HG02588 (cell line): ENCODE data around the gene PAQR4.

Source experiments
- ATAC-seq: cut with Tn5 transposase; IDR thresholded peaks from one replicate; pipeline ENCODE4 v1.9.1; 2021; ENCODE audit warnings: mild to moderate bottlenecking, moderate library complexity; ENCODE audit not compliant: unreplicated experiment

Gene PAQR4

GRCh38 chr16:2964475-2965336, 4.4 kb upstream of the PAQR4 start:
- ATAC-seq, result no peak

GRCh38 chr16:2966043-2966807, 2.9 kb upstream of the PAQR4 start:
- ATAC-seq, result no peak

DNA sequence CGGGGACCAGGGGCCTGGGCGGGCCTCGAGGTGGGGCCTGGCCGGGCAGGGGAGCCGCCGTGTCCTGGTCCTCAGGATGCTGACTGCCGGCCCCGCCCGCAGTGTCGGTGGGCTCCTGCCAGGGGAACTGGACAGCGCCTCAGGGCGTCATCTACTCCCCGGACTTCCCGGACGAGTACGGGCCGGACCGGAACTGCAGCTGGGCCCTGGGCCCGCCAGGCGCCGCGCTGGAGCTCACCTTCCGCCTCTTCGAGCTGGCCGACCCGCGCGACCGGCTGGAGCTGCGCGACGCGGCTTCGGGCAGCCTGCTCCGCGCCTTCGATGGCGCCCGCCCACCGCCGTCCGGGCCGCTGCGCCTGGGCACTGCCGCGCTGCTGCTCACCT, 2.3 kb upstream of the PAQR4 start:
- ATAC-seq, result no peak

DNA sequence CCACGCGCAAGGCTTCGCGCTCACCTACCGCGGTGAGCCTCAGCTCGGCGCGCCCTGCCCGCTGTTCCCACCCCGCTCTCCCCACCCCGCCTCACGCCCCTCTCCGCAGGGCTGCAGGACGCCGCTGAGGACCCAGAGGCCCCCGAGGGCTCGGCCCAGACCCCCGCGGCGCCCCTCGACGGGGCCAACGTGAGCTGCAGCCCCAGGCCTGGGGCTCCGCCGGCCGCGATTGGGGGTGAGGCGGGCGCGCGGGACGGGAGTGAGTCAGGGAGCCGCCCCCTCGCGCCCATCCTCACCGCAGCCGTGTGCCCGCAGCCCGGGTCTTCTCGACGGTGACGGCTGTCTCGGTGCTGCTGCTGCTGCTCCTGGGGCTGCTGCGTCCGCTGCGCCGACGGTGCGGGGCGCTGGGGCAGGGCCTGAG, 1.9 kb upstream of the PAQR4 start:
- no peak for ATAC-seq

DNA sequence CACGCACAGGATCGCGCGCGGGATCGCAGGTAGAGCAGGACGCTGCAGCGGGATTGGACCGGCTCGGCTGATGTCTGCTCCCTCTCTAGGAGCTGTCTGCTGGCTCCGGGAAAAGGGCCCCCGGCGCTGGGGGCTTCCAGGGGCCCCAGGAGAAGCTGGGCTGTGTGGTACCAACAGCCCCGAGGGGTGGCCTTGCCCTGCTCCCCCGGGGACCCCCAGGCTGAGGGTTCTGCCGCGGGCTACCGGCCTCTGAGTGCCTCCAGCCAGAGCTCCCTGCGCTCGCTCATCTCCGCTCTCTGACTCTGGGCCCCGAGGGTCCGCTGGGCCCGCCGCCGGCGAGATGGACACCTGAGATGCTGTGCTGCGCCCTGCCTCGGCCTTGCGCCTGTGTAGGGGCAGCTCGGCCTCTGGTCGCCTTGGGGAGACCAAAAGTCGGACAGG, 1.4 kb upstream of the PAQR4 start:
- ATAC-seq, result no peak

- no peak for ATAC-seq
These were observed 795 bp upstream of the PAQR4 start for GRCh38 chr16:2968368-2968737.

- ATAC-seq, result no peak
These were observed 685 bp downstream of the PAQR4 start for GRCh38 chr16:2969545-2970521.

DNA sequence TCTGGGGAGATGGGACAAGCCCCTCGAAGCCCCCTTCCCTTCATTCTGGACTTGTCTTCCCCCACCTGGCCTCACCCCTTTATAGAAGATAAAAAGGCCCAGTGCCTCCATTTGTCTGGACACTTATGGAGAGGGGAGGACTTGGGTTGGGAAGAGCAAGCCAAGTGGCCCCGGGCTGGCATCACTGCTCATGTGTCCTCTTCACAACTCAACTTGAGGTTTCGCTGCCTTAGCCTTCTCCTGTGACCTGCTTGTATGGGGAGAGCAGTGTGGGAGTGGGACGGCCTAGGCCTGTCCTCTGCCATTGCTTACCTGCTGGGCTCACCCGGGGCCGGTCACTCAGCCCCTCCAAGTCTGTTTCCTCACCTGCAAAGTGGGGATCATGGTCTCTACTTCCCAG, 1.4 kb downstream of the PAQR4 start:
- no peak for ATAC-seq

- no peak for ATAC-seq
These were observed 2.2 kb downstream of the PAQR4 start for GRCh38 chr16:2971134-2971984.

GRCh38 chr16:2971985-2972784, 3.0 kb downstream of the PAQR4 start:
- no peak for ATAC-seq

- no peak for ATAC-seq
These were observed 3.9 kb downstream of the PAQR4 start for GRCh38 chr16:2973093-2973492.

DNA sequence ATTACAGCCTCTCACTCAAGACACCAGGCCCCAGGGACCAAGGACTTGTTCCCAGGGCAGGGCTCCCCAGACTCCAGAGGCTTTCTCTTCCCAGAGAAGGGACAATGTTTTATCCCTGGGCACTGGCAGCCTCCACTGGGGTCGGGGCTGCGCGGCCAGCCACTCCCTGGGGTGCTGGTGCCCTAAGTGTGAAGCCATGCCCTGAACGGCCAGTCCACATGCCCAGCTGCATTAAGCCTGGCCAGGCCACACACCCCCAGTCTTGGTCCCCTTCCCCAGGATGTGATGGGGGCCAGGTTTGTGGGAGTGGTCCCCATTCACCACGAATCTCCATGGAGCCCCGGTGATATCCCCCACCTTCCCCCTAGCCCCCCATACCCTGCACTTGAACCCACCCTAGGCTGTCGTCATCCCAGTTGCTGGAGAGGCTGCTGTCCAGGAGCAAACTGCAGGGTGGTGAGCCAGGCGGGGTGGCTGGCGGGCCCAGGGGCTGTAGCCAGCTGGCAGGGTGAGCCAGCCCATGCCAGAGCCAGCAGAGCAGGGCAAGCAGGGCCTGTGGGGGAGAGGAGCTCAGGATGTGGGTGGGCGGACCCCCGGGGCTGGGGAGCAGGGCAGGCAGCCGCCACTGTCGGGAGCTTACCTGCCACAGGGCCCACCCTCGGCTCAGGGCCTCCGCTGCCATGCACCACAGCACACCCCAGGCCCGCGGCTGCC, 4.6 kb downstream of the PAQR4 start:
- no peak for ATAC-seq

DNA sequence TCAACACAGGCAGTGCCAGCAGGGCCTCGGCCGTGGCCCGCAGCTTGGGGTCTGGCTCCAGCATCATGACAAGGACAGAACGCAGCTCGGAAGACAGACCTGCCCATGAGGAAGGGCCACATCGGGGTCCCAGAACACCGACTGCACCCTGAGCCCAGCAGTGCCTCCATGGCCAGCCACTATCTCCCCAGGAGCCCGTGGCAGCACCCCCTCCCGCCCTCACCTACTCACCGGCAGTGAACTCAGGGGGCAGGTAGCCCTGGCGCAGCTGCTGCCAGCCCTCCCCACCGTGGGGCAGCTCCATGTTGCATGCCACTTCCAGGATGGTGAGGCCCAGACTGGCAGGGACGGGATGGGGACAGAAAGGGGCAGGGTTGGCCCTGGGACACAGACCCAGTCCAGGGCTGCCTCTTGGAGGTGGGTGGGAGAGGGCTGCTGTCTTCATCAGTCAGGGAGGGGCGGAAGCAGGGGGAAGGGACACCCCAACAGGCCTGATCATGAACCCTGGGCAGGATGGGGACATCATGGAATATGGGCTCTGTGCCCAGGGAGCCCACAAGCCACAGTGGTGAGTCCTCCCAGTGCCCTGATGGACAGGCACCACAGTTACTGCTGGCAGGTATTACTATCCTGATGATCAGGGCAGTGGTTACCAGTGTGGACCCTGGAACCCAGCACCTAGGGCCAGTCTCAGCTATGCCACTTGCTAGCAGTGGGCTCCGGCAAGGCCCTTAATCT, 5.3 kb downstream of the PAQR4 start:
- ATAC-seq, result no peak

DNA sequence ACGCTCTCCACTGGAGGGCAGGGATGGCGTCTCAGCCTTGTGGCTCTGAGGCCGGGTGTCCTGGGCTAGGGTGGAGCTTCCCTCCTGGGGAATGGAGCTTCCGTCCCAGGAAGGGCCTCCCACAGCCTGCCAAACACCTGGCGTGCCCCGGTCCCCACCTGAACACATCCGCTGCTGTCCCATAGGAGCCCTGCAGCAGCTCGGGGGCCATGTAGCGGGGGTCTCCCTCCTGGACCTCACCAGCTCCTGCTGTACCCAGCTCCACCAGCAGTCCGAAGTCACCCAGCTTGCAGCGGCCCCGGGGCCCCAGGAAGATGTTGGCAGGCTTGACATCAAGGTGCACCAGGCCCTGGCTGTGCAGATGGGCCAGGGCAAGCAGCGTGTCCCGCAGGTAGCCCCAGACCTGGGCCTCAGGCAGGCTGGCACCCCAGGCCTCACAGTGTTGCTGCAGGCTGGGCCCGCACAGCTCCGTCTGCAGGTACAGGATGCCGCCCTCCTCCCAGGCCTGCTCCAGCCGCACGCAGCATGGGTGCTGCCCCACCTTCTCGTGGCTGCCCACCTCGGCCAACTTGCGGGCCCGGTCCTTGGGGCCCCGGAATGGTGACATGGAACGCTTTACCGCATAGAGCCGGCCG, 6.1 kb downstream of the PAQR4 start:
- ATAC-seq, result no peak

DNA sequence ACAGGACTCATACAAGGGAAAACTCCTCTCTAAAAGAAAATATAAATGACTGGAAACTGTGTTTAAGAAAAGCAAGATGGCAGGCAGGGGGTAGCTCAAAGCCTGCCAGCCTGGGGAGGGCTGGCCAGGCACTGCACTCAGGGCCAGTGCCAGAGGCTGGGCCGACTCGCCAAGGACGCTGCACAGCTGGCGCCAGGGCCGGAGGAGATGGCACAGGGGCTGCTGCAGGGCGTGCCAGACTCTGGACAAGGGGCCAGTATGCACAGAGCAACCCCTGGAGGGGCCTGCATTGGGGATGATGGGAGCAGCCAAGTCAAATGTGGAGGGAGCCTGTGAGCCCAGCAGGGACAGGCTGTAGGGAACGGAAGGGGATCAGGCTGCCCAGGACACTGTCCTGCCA, 7.1 kb downstream of the PAQR4 start:
- ATAC-seq, result no peak

DNA sequence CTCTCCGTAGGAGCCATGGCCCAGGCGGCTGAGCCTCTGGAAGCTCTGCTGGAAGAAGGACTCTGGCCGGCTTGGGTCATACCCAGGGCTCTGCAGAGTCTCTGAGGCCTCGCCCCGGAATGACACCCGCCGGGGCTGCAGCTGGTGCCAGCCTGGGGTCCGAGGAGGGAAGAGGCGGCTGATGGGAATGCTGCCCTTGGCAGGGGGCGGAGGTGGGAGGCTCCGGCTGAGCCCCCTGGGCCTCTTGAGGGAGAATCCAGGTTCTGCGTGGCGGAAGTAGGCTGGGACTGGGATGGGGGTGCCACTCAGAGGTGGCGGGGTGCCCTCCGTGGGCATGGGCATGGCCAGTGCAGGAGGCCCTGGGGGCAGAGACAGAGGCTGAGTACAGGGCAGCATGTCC, 7.5 kb downstream of the PAQR4 start:
- no peak for ATAC-seq

DNA sequence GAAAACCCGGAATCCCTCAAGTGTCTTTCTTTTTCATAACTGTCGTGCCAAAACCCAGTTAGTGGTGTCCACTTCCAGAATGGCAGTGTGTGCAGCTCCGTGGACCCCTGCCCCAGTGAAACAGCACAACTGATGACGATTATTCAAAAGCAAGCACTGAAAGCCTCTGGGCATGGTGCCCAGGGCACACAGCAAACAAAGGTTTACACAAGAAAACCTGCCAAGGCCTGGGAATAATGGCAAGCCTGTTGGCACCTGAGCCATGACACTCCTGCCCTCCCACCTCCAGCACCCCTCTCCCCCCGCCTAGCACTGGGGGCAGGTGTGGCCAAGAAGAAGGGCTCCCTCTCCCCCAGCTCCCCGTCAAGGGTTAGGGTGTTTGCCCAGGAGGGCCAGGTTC, 8.3 kb downstream of the PAQR4 start:
- no peak for ATAC-seq
